ENCODE data around the gene POLR3H.
A peak's percentile ranks its signal among the peaks of the same experiment; 100 is the strongest.

Gene POLR3H

DNA sequence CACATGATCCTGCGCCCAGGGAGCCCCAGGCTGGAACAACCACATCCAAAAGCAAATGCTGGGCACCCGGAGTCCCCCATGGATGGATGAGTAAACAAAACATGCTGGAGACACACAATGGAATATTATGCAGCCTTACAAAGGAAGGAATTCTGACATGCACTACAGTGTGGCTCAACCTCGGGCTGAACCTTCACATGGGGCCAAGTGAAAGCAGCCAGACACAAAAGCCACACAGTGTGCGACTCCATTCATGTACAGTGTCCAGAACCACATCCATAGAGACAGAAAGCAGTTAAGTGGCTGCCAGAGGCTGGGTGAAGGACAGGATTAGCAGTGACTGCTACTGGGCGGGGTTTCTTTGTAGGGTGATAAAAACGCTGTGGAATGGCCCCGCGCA is 10.1 kb downstream of the POLR3H start:
- DNase-seq = no peak

DNA sequence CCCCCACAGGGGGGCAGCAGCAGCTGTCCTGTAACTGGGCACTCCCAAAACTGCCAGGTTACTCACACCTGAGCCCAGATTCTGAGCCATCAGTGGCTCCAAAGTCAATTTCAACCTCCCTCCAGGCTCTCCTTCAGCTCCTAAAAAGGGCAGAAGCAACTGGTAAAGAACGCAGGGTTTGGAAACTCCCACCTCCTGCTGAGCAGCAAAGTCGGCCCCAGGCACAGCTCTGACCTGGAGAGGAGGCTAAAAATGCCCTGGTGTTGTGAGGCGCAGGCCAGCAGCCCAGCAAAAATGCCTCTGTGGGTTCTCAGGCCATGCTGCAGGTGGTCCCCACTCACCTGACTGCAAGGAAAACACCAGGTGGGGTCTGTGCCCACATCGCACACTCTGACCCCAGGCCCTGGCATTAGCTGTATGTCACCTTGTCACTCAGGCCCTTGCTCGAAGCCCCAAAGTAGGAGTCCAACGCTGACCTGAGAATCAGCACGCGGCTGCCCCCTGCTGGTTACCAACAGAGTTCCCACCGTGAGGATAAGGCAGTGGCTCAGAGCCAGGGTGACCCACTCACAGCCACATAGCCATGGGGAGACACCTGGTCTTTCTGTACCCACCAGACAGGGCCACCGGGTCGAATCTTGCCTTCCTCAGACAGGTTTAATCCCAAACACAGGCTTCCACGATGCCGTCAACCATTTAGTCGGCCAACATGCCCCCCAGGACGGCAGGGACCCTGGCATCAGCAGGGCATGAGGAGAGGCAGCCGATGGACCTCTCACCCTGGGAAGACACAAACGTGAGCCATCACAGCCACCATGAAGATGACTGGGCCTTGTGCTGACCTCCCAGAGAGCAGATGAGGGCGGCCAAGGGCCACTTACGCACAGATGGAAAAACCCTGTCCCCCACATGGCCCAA is 11.1 kb downstream of the POLR3H start:
- no peak for DNase-seq

DNA sequence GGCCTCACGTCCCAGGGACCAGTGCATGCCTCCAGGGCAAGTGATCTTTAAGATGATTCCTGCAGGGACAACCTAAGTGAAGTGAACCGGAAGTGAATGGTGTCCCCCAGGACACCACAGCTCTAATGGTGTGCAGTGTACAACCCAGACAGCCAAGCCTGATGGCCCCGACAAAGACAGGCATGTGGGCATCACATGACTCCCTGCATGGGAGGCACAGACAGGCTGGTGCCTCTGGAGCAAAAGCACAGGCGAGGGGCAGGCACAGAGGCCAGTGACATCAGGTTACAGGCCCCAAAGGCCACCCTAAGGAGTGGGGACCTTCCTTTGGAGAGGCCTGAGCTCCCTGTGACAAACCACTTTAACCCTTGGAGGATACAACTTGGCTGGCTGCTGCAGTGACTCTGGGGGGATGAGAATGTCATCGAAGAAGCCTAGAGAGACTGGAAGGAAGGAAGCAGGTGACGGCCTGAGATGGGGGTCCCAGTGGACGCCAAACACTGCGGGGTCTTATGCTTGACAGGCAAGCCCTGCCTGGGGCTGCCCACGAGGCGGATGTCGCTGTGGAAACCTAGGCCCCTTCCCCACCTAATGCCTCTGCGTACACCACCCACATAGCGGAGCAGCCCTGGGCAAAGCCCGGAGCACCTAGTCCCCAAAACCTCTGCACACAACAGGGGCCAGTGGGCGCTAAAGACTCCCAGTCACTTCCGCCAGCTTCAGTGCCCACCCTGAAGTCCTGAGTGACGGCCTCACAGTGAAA is 12.4 kb downstream of the POLR3H start:
- no peak for DNase-seq

DNA sequence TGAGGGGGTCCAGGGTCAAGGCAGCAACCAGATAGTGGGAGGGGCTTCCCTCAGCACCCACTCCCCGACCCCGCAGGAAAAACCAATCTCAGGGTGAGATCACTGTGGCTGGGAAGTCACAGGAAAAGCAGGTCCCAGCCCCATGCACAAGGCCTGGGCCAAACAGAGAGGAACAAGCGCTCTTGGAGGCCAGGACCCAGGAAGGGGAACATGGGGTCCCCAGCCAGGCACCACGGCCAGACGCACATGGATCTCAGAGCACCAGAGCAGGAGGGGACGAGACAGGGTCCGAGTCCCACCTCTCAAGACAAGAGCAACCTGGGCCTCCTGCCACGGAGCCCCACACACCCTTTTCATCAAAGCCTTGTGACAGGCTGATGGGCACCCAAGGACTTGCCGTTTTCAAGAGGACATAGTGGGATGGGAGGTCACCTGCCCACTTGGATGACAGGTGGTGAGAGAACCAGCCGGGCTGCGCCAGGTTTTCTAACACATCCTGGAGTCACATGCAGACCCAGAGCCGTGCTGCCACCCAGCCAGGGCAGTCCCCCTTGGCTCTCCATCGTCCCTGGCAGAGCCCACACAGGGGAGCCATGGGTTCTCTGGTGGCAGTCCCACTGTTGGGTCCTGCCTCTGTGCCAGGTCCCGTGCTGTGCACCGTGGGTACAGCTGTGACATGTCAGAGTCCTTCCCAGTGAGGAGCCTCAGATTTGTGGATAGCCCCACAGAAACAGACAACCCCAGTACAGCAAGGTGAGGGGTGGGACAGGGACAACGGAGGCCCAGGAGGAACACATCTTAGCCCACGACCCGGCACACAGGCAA is 13.2 kb downstream of the POLR3H start:
- no peak for DNase-seq

DNA sequence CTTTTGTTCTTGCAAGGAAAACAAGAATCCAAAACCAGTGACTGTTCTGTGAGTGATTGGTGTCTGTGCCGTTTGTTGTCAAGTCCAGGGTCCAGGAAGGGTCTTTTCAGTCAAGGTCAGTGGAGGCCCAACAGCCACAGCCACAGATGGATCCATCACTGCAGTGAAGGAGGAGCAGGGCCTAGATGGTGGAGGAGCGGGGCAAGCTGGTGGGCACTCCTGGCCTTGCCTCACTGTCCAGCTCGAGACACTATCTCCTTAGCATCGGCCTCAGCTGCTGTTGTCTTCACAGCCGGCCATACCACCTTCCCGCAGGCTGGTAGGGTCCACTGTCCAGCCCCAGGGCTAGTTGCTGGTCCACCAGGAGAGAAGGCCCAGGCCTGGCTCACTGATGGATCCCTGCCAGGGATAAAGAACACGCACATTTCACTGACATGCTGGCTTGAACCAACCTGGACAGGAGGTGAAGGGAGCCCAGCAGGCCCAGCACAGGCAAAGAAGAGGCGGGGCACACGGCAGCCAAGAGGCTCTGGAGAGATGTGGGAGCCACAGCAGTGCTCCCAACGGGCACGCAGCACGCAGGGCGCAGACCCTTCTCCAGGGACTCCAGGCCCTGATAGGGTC is 15.2 kb downstream of the POLR3H start:
- DNase-seq = no peak

DNA sequence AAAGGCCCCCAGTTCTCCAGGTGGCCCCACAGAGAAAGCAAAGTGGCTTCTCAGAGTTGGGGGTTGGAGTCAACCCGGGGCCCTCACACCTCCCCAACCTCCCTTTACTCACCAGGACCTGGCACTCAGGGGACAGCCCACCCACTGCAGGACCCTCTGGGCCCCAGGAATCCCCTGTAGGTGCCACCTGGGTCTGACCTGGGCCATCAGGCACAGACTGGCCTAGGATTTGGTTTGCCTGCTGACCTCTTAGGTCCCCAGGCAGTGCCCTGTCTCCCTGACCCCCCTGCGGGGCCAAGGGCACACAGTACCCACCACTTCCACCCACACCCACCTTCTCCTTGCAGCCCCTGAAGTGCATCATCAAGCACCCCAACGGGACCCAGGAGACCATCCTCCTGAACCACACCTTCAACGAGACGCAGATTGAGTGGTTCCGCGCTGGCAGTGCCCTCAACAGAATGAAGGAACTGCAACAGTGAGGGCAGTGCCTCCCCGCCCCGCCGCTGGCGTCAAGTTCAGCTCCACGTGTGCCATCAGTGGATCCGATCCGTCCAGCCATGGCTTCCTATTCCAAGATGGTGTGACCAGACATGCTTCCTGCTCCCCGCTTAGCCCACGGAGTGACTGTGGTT is 16.0 kb downstream of the POLR3H start:
- no peak for DNase-seq

DNA sequence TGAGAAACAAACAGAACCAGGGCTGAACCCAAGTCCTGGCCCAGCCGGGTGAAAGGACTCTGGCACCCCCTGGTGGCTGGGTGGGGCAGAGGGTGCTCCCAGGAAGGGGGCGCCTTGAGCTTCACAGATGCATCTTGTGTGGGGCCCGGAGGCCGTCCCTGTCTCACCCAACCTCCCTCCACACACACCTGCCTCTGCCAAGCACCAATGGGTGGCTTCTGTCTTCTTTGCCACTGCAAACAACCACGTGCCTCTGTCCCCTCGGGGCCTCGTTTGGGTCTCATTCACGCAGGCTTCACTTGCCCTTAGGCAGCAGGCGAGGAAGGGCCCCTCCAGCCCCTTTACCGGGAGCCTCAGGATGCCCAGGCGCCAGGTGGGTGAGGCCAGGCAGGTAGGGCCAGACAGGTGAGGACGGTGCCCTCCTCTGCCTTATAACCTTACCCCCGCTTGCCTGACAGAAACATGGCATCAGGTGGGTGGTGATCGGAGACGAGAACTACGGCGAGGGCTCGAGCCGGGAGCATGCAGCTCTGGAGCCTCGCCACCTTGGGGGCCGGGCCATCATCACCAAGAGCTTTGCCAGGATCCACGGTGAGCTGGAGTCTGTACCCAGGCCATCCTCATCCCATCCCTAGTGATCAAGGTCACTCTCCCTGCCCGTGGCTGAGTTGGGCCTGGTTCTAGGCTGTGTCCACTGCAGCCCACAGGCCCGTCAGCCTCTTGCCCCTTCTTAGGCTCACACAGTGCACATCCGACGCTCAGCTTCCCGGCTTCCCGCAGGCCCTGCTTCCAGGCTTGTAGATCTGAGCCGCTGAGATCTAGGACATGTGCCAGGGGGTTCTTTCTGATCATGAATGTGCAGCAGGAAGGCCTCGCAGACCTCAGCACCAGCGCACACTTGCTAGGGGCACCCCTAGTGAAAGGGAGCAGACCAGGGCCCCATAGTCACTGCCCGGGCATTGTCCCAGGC is 17.2 kb downstream of the POLR3H start:
- peak; percentile 14 for DNase-seq

DNA sequence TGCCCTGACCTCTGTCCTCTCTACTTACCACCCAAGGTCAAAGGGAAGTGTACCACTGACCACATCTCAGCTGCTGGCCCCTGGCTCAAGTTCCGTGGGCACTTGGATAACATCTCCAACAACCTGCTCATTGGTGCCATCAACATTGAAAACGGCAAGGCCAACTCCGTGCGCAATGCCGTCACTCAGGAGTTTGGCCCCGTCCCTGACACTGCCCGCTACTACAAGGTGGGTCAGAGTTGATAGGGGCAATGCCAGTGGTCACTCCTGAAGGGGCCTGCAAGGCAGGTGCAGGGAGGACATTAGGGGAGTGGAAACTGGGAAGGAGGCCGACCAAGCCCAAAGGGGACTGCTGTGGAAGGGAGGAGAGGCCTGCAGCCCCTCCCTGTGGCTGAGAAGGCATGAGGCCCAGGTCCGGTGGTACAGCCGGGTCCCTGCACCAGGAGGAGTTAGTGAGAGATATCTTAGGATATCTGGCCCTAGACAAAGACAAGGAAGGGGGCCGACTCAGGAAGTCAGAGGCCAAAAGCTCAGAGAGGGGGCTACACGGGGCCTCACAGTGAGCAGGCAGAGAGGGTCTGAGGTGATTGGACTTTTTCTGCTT is 17.9 kb downstream of the POLR3H start:
- DNase-seq = no peak

DNA sequence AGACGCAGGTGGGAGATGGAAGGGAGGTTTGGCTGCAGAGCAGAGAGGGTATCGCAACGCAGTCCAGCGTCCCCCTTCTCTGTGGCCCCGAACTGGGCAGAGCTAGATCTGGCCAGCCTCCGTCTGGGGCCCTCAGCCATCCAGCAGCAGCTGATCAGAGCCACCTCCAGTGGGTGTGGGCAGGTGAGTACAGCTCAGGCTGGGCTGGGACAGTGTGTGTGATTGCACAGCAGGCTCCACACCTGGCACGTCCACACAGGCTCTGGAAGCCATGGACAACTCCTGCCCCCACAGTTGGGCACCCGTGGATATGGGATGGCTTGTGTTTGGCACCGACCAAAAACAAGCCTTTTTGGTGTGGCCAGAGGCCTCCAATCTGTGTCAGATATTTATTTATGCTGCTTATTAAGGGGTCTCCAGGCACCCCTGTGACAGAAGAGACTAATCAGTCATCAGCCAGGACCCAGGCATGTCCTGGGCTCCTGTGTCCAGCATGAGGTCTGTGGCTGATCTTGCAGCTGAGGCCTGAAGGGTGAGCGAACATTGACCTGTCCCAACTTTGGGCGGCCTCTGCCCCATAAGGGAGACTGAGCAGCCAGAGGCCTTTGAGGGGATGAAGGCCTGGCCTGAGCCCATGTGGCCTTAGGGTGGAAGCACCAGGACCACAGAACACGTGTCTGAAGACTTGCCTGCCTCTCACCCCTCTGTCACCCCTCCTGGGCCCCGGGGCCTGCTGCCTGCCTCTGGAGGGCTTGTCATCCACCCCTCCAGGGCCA is 18.6 kb downstream of the POLR3H start:
- DNase-seq = no peak

DNA sequence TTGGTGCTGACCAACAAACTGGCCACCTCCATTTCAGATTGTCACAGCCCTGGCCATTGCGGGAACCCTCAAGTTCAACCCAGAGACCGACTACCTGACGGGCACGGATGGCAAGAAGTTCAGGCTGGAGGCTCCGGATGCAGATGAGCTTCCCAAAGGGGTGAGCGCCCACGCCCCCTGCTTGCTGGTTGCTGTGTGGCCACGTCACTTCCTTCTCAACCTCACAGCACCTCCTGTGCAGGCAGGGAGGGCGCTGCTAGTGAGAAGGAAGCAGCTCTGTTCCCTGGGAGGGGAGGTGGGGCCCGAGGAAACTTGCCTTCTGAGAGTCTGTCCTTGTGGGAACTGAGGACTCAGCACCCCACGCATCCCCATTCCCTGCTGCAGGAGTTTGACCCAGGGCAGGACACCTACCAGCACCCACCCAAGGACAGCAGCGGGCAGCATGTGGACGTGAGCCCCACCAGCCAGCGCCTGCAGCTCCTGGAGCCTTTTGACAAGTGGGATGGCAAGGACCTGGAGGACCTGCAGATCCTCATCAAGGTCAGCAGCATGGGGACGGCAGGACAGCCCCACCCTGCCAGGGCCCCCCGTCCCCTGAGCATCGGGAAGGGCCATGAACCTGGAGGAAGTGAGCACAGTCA is 19.3 kb downstream of the POLR3H start:
- DNase-seq = no peak

DNA sequence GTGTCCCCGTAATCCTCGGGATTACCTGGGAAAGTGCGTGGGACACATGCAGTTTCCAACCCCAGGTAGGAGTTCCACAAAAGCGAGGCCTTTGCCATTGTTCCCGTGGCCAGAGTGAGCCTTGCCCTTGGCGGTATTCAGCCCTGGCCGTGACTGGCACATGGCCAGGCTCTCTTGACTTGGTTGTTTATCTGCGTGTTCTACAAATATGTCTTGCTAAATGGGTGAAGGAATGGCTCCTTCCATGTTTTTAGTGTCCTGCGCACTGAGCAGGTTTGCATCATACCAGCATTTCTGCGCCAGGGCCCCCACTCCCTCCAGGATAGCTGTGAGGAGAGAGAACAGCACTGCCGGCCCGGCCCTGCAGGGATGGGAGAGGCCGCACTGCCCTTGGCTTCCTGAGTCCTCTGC is 20.0 kb downstream of the POLR3H start:
- no peak for DNase-seq

DNA sequence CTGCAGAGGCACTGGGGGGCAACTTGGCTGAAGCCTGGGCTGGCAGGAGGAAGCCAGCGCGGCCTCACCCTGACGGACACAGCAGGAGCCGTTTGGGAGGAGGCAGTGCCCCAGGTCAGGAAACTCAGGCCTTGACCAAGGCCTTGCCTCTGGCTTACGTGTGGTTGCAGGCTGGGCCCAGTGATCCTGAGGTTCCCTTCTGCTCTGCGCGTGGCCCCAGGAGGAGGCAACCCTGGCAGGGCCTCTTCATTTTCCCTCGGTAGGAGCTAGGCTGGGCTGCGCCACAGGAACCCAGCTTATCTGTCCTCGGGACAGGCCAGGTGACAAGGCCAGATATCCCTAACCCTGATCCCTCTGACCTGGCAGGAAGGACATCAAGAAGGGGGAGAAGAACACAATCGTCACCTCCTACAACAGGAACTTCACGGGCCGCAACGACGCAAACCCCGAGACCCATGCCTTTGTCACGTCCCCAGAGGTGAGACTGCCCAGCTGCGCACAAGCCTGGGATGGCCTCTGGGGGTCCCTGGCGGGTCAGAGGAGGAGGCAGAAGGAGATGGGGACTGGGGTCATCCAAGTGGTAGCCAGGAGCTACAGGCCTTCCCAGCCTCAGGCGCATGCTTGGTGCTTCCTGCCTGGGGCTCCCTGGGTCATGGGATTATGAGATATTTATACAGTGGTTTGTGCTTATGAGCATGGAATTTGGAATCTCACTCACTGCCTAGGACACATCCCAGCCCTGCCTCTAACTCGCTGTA is 20.6 kb downstream of the POLR3H start:
- no peak for DNase-seq

DNA sequence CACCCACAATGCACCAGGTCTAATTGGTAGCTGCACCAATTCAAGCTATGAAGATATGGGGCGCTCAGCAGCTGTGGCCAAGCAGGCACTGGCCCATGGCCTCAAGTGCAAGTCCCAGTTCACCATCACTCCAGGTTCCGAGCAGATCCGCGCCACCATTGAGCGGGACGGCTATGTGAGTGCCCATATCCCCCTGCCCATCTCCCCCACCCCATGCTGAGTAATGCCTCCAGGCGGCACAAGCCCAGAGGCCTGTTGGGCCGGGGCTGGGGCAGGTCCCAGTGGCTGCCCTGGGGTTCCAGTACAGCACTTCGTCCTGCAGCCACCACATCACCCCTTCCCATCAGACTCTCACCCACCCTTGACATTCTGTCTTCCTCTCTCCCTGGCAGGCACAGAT is 21.5 kb downstream of the POLR3H start:
- no peak for DNase-seq

DNA sequence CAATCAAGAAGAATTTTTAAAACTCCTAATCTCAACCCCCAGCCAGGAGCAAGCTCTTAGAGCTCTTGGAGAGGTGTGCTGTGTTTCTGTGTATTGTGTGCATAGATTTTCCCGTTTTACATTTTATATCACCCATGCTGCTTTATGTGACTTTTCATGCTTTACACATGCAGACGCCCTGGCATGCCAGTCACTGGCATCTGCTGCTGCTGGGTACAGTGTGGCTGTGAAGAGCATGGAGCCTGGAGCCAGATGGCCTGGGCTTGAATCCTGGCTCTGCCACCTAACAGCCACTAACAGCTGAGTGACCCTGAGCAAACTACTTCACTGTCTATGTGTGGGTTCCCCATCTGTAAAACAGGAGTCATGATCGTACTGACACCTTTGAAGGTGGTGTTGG is 23.1 kb downstream of the POLR3H start:
- peak; percentile 23 for DNase-seq

DNA sequence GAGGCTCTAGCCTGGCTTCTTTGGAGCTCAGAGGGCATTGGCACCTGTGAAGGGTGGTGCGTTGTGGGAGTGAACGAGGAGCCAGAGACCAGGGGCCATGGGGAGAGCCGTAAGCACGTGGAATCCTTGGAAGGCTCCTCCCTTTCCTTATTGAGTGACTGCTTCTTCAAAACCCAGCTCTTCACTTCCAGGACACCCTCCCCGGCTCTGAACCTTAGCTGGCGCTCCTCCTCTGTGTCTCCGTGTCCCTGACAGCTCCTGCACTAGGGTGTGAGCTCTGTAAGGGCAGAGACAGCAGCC is 26.3 kb downstream of the POLR3H start:
- DNase-seq = no peak

DNA sequence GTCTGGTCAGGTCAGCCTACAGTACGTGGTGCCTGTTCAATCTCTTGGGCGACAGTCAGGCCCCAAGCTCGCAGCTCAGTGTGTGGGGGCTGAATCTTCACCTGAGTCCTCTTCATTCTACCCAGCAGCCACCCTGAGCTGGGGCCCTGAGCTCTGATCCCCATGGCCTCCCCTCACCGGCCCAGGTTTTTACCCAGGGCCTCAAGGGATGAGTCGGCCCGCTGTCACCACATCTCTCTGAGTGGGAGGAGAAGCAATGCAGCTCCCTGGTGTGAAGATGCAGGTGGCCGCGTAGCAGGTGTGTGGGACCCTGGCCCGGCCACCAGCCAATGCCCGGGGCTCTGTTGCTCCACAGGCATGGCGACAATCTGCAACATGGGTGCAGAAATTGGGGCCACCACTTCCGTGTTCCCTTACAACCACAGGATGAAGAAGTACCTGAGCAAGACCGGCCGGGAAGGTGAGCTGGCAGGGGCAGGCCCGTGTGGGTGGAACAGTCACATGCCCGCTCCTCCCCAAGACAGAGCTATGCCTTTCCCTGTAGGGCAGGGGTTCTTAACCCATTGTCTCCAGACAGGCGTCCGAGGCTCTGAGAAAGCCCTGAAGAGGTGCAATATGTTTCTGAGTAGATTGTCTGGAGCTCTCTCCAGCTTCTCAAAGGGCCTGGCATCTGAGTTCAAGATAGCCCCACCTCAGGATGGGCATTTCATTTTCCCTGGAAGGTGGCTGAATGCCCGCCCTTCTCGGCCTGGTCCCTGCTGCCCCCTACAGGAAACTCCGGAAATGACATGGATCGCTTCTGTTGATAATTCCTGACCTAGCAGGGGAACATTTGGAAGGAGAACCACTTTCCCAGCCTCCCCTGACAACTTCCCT is 26.9 kb downstream of the POLR3H start:
- peak; percentile 35 for DNase-seq

DNA sequence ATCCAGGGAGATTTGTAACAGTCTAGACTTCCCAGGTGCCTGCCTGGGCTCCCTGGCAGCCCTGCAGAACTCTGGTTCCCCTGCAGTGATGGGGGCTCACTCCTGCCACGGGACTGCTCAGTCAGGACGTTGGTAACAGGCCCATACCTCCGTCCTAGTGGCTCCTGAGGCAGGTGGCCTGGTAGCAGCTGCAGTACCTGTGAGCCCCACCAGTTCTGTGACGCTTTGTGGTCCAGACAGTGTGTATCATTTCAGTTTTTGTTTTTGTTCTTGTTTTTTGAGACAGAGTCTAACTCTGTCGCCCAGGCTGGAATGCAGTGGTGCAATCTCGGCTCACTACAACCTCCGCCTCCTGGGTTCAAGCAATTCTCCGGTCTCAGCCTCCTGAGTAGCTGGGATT is 27.8 kb downstream of the POLR3H start:
- DNase-seq = no peak

DNA sequence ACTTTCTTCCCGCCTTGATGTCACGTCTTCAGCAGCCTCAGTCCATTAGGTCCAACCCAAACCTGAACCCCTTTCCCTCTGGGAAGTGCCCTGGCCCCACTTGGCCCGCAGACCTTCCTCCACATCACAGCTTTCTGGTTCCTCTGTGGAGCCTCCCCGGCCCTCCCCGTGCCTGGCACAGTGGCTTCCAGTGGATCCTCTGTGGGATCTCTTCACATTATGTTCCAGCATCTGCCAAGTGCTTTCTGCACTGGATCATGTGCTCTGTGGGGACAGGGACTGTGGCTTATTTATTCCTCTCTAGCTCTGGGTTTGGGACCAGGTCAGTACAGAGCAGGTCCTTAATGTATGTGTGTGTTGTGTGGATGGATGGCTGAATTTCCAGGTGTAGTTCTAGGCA is 30.9 kb downstream of the POLR3H start:
- DNase-seq = no peak

Data from NCI-H2171 (cell line).